GM19238 (cell line): ENCODE data around the gene PTPN1.

Source experiments
- DNase-seq: peaks from one replicate; pipeline ENCODE4 v3.0.0; 2011; ENCODE audit warnings: low spot score; ENCODE audit not compliant: insufficient read length

The PTPN1 gene

GRCh38 chr20:50575865-50576720 lies 65.9 kb downstream of the PTPN1 start:
- no peak for DNase-seq

GRCh38 chr20:50577175-50578018 lies 67.2 kb downstream of the PTPN1 start:
- DNase-seq: no peak

GRCh38 chr20:50578061-50578777 lies 68.0 kb downstream of the PTPN1 start:
- DNase-seq: no peak

- no peak for DNase-seq
Observed at GRCh38 chr20:50578778-50579165, 68.6 kb downstream of the PTPN1 start.

GRCh38 chr20:50579511-50579910 lies 69.3 kb downstream of the PTPN1 start:
- no peak for DNase-seq

GRCh38 chr20:50580016-50580747 lies 70.0 kb downstream of the PTPN1 start:
- no peak for DNase-seq

GRCh38 chr20:50580842-50581544 lies 70.8 kb downstream of the PTPN1 start:
- no peak for DNase-seq

GRCh38 chr20:50582092-50582491 lies 71.9 kb downstream of the PTPN1 start:
- DNase-seq: no peak

GRCh38 chr20:50582591-50583234 lies 72.5 kb downstream of the PTPN1 start:
- DNase-seq: no peak

- no peak for DNase-seq
Observed at GRCh38 chr20:50583442-50584150, 73.4 kb downstream of the PTPN1 start.

GRCh38 chr20:50584687-50585086 lies 74.5 kb downstream of the PTPN1 start:
- DNase-seq: no peak

- DNase-seq: no peak
Observed at GRCh38 chr20:50585214-50585613, 75.0 kb downstream of the PTPN1 start.

- no peak for DNase-seq
Observed at GRCh38 chr20:50585678-50586077, 75.5 kb downstream of the PTPN1 start.

GRCh38 chr20:50586531-50587232 lies 76.5 kb downstream of the PTPN1 start:
- DNase-seq: no peak

GRCh38 chr20:50587291-50587961 lies 77.2 kb downstream of the PTPN1 start:
- no peak for DNase-seq

GRCh38 chr20:50588034-50588736 lies 78.0 kb downstream of the PTPN1 start:
- peak; percentile 74 for DNase-seq

GRCh38 chr20:50589548-50590347 lies 79.6 kb downstream of the PTPN1 start:
- no peak for DNase-seq
